A673 (cell line): Measurements from ENCODE around the gene MCRIP1. TPM values are rescaled to one million over a fixed set of nuclear protein-coding genes. Genes with fewer than 3 reads are reported as not detected.

Source experiments
- BruUV-seq: library from RNA; stranded (reverse); fragments of 400-500 nt; replicated peaks from 2 replicates; lab custom pipeline; 2021; lab: Mats Ljungman, UMichigan
- CTCF ChIA-PET: fragments of 300-600 bp; sonication (Branson Sonifier 250); formaldehyde crosslinking; loops from one replicate; lab custom pipeline; 2022; ENCODE audit warnings: antibody characterized with exemption; lab: Charles Lee
- POLR2A ChIA-PET: fragments of 300-600 bp; sonication (Branson Sonifier 250); formaldehyde crosslinking; loops from one replicate; lab custom pipeline; 2022; ENCODE audit warnings: antibody characterized with exemption; ENCODE audit not compliant: low non-redundant PET; lab: Charles Lee
- DNase-seq: peaks from one replicate; pipeline ENCODE4 v3.0.0-alpha.2; 2015; ENCODE audit warnings: low spot score
- H3K27ac ChIP-seq: fragments of 200-600 bp; sonication (generic); 2 replicates; pipeline ENCODE4 v1.5.1; 2016; ENCODE audit warnings: mixed run types, low read depth, mild to moderate bottlenecking, mixed read lengths, antibody characterized with exemption, low read length; ENCODE audit not compliant: poor library complexity, severe bottlenecking
- H3K27me3 ChIP-seq: fragments of 200-600 bp; sonication (generic); replicated peaks from 2 replicates; pipeline ENCODE4 v1.6.1; 2017; ENCODE audit warnings: mixed run types, low read depth, mild to moderate bottlenecking, mixed read lengths, antibody characterized with exemption, low read length; ENCODE audit not compliant: insufficient read depth, poor library complexity
- H3K36me3 ChIP-seq: fragments of 200-600 bp; sonication (generic); 2 replicates; pipeline ENCODE4 v1.6.1; 2016; ENCODE audit warnings: mixed run types, mild to moderate bottlenecking, mixed read lengths, antibody characterized with exemption, low read length; ENCODE audit not compliant: insufficient read depth, poor library complexity, severe bottlenecking
- H3K4me1 ChIP-seq: fragments of 200-600 bp; sonication (generic); 2 replicates; pipeline ENCODE4 v1.6.1; 2017; ENCODE audit warnings: mixed run types, mild to moderate bottlenecking, mixed read lengths, antibody characterized with exemption, low read length; ENCODE audit not compliant: insufficient read depth, poor library complexity, severe bottlenecking
- H3K4me3 ChIP-seq: fragments of 200-600 bp; sonication (generic); 2 replicates; pipeline ENCODE4 v1.5.1; 2016; ENCODE audit warnings: low read depth, mixed run types, mild to moderate bottlenecking, mixed read lengths, low read length; ENCODE audit not compliant: poor library complexity, severe bottlenecking
- H3K9me3 ChIP-seq: fragments of 200-600 bp; sonication (generic); 2 replicates; pipeline ENCODE4 v1.6.1; 2016; ENCODE audit warnings: mixed run types, low read depth, mild to moderate bottlenecking, mixed read lengths, antibody characterized with exemption, low read length; ENCODE audit not compliant: poor library complexity, severe bottlenecking
- EZH2 ChIP-seq: fragments of 200-600 bp; sonication (generic); IDR thresholded peaks from 2 replicates; pipeline ENCODE4 v1.6.1; 2017; ENCODE audit warnings: borderline replicate concordance, low read depth, mild to moderate bottlenecking, mixed read lengths, antibody characterized with exemption, low read length; ENCODE audit not compliant: poor library complexity, severe bottlenecking
- intact Hi-C: fragments of 100-400 bp; cut with micrococcal nuclease; formaldehyde crosslinking; loops from one replicate; pipeline ENCODE4 v1.10.0; 2022; ENCODE audit not compliant: unreplicated experiment
- total RNA-seq: library from RNA; stranded (reverse); gene quantifications from 2 replicates; pipeline ENCODE4 v1.2.3, GENCODE V29; 2021
- TF ChIP-seq, protein P1 (sequence below): fragments of 300-800, 200-600 bp; sonication (generic); conservative IDR thresholded peaks from 2 replicates; pipeline ENCODE4 v1.5.1; 2017; ENCODE audit warnings: low read depth, mild to moderate bottlenecking, antibody characterized with exemption, low read length, moderate library complexity, mixed read lengths

Gene MCRIP1
- total RNA-seq, 1 experiment from 2014 or later, result 126 TPM

DNA sequence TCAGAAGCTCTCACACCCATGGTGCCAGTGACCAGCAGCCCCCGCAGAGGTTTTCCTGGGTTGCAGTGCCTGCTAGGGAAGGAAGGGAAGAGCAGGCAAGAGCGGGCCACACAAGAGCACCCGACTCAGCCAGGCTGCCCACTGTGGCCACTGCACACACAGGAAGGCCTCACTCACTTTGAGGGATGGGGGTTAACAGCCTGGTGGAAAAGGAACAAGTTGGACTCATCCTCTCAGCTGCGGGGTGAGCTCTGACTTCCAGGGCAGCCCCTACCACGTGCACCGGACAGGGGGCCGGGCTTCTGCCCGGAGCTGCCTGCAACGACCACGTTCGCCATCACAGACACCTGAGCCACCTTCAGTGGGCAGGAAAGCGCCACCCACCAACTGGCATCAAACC is 19.1 kb upstream of the MCRIP1 start:
- no peaks in the 10 kb centered on the region for H3K9me3 ChIP-seq
- POLR2A ChIA-PET, result no interaction called here
- H3K36me3 ChIP-seq, result peaks cover 77% of the 10 kb centered on the region
- no peak overlapping the region for H3K4me3 ChIP-seq
- no peak for DNase-seq
- CTCF ChIA-PET, result no interaction called here
- TF ChIP-seq, protein P1, sequence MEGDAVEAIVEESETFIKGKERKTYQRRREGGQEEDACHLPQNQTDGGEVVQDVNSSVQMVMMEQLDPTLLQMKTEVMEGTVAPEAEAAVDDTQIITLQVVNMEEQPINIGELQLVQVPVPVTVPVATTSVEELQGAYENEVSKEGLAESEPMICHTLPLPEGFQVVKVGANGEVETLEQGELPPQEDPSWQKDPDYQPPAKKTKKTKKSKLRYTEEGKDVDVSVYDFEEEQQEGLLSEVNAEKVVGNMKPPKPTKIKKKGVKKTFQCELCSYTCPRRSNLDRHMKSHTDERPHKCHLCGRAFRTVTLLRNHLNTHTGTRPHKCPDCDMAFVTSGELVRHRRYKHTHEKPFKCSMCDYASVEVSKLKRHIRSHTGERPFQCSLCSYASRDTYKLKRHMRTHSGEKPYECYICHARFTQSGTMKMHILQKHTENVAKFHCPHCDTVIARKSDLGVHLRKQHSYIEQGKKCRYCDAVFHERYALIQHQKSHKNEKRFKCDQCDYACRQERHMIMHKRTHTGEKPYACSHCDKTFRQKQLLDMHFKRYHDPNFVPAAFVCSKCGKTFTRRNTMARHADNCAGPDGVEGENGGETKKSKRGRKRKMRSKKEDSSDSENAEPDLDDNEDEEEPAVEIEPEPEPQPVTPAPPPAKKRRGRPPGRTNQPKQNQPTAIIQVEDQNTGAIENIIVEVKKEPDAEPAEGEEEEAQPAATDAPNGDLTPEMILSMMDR, result no peak
- no peak for TF ChIP-seq EZH2
- no peak overlapping the region for H3K27ac ChIP-seq
- no peaks in the 10 kb centered on the region for H3K4me1 ChIP-seq
- BruUV-seq, result no TSS peak
- intact Hi-C loops, result no loop called here
- no peaks in the 10 kb centered on the region for H3K27me3 ChIP-seq

DNA sequence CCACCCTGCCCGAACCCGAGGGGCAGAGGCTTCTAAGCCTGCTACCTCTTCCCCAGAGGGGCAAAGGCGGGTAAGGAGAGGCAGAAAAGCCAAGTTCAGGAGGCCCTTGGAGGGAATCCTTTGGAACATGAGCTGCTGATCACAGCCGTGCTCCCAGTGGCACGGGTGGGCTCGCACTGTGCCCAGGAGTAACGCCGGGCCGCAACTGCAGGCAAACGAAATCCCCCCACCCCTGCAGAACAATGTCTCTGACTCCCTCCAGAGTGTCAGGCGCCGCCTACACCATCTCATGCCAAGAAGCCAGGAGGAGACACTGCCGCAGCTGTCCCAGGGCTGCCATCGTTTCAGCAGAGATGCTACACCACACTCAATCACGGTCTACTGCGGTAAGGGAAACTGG is 18.3 kb upstream of the MCRIP1 start:
- H3K4me1 ChIP-seq, result no peaks in the 10 kb centered on the region
- no peaks in the 10 kb centered on the region for H3K27me3 ChIP-seq
- ChIA-PET CTCF (no interaction called here), POLR2A (no interaction called here)
- H3K27ac ChIP-seq, result no peak overlapping the region
- DNase-seq, result no peak
- no peak overlapping the region for H3K4me3 ChIP-seq
- peaks cover 80% of the 10 kb centered on the region for H3K36me3 ChIP-seq
- BruUV-seq, result no TSS peak
- TF ChIP-seq, protein P1, result no peak
- TF ChIP-seq EZH2, result no peak
- intact Hi-C loops, result no loop called here
- H3K9me3 ChIP-seq, result no peaks in the 10 kb centered on the region

DNA sequence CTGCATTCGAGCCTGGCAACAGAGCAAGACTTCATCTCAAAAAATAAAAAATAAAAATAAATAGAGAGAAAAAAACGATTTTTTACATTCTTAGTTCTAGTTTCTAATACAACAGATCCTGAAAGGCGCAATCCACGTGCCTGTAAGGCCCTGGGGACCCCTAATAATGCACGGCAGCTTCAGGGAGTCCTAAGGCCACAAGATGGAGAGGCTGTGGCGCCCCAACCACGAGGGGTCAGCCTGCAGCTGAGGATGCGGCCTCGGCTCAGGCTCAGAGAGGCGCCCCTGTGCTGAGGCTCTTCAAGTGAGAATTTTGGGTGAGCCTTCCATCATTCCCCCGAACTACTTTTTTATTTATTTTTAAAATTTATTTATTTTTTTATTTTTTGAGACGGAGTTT is 16.4 kb upstream of the MCRIP1 start:
- Histone ChIP-seq H3K4me1 (no peaks in the 10 kb centered on the region), H3K4me3 (no peak overlapping the region), H3K27me3 (no peaks in the 10 kb centered on the region), H3K9me3 (no peaks in the 10 kb centered on the region), H3K27ac (no peak overlapping the region), H3K36me3 (peaks cover 81% of the 10 kb centered on the region)
- ChIA-PET CTCF (no interaction called here), POLR2A (no interaction called here)
- DNase-seq, result no peak
- no TSS peak for BruUV-seq
- intact Hi-C loops, result no loop called here
- TF ChIP-seq EZH2, result no peak
- TF ChIP-seq, protein P1, result no peak
